PC-3 (cell line): ENCODE results near the gene FRMD6. TPM values are rescaled to one million over a fixed set of nuclear protein-coding genes. Genes with fewer than 3 reads are reported as not detected.

Experiments used
- ATAC-seq: fragments of 200-7000 bp; cut with Tn5 transposase; 2 replicates; pipeline ENCODE4 v1.9.1; 2020; ENCODE audit warnings: mild to moderate bottlenecking, moderate library complexity
- BruUV-seq: library from RNA; stranded (reverse); fragments of 400-500 nt; replicated peaks from 2 replicates; lab custom pipeline; 2021; lab: Mats Ljungman, UMichigan
- CTCF ChIA-PET: fragments of 300-600 bp; sonication (Branson Sonifier 250); formaldehyde crosslinking; loops from one replicate; lab custom pipeline; 2022; ENCODE audit warnings: antibody characterized with exemption; lab: Charles Lee
- POLR2A ChIA-PET: fragments of 300-600 bp; sonication (Branson Sonifier 250); formaldehyde crosslinking; loops from one replicate; lab custom pipeline; 2022; ENCODE audit warnings: antibody characterized with exemption; ENCODE audit not compliant: unreplicated experiment; lab: Charles Lee
- DNase-seq: peaks from one replicate; pipeline ENCODE4 v3.0.0-alpha.2; 2015
- H2AFZ ChIP-seq: fragments of 300-600 bp; sonication (generic); 2 replicates; pipeline ENCODE4 v1.6.0; 2016; ENCODE audit warnings: antibody characterized with exemption, low read length
- H3F3A ChIP-seq: fragments of 300-600 bp; sonication (generic); one replicate; pipeline ENCODE4 v1.6.0; 2017; ENCODE audit warnings: antibody characterized with exemption, low read length, control low read depth, mild to moderate bottlenecking; ENCODE audit not compliant: unreplicated experiment
- H3K27ac ChIP-seq: fragments of 300-600 bp; sonication (generic); 2 replicates; pipeline ENCODE4 v1.5.1; 2016; ENCODE audit warnings: mild to moderate bottlenecking, low read length
- H3K27me3 ChIP-seq: fragments of 300-600 bp; sonication (generic); 2 replicates; pipeline ENCODE4 v1.6.1; 2016; ENCODE audit warnings: low read length, mixed read lengths
- H3K36me3 ChIP-seq: fragments of 300-600 bp; sonication (generic); 2 replicates; pipeline ENCODE4 v1.6.1; 2016; ENCODE audit warnings: low read depth, mixed run types, low read length, mixed read lengths
- H3K4me1 ChIP-seq: fragments of 300-600 bp; sonication (generic); 2 replicates; pipeline ENCODE4 v1.5.1; 2016; ENCODE audit warnings: low read length; ENCODE audit not compliant: insufficient read depth
- H3K4me2 ChIP-seq: fragments of 300-600 bp; sonication (generic); 2 replicates; pipeline ENCODE4 v1.6.0; 2016; ENCODE audit warnings: low read length
- H3K4me3 ChIP-seq: fragments of 300-600 bp; sonication (generic); 2 replicates; pipeline ENCODE4 v1.5.1; 2016; ENCODE audit warnings: mild to moderate bottlenecking, low read length, mixed read lengths
- H3K79me2 ChIP-seq: fragments of 300-600 bp; sonication (generic); 2 replicates; pipeline ENCODE4 v1.6.1; 2017; ENCODE audit warnings: low read length, mixed read lengths
- H3K9ac ChIP-seq: fragments of 300-600 bp; sonication (generic); 2 replicates; pipeline ENCODE4 v1.6.0; 2016; ENCODE audit warnings: mild to moderate bottlenecking, low read length
- H3K9me2 ChIP-seq: fragments of 300-600 bp; sonication (generic); replicated peaks from 2 replicates; pipeline ENCODE4 v1.6.1; 2016; ENCODE audit warnings: mixed run types, low read length, mixed read lengths
- H3K9me3 ChIP-seq: fragments of 300-600 bp; sonication (generic); 2 replicates; pipeline ENCODE4 v1.6.1; 2016; ENCODE audit warnings: low read length, mixed read lengths
- H4K20me1 ChIP-seq: fragments of 300-600 bp; sonication (generic); 2 replicates; pipeline ENCODE4 v1.6.1; 2016; ENCODE audit warnings: low read length, mixed read lengths
- CTCF ChIP-seq: fragments of 300-600 bp; sonication (generic); conservative IDR thresholded peaks from 2 replicates; pipeline ENCODE4 v1.5.1; 2017; ENCODE audit warnings: antibody characterized with exemption, low read depth, mild to moderate bottlenecking, low read length
- EZH2 ChIP-seq: fragments of 300-600 bp; sonication (generic); IDR thresholded peaks from one replicate; pipeline ENCODE4 v1.6.1; 2017; ENCODE audit warnings: antibody characterized with exemption, mild to moderate bottlenecking, low read length; ENCODE audit not compliant: unreplicated experiment
- EZH2phosphoT487 ChIP-seq: fragments of 300-600 bp; sonication (generic); IDR thresholded peaks from 2 replicates; pipeline ENCODE4 v1.6.1; 2018; ENCODE audit warnings: mild to moderate bottlenecking, antibody characterized with exemption, low read length, borderline replicate concordance
- intact Hi-C: fragments of 100-400 bp; cut with micrococcal nuclease; formaldehyde crosslinking; loops from 2 replicates; pipeline ENCODE4 v1.9.0; 2023
- total RNA-seq: library from RNA; depleted of rRNA; stranded (reverse); fragments of >200 nt; gene quantifications from 2 replicates; pipeline ENCODE4 v1.2.3, GENCODE V29; 2014

The FRMD6 gene
- total RNA-seq, 1 experiment from 2014 or later: 103 TPM

DNA sequence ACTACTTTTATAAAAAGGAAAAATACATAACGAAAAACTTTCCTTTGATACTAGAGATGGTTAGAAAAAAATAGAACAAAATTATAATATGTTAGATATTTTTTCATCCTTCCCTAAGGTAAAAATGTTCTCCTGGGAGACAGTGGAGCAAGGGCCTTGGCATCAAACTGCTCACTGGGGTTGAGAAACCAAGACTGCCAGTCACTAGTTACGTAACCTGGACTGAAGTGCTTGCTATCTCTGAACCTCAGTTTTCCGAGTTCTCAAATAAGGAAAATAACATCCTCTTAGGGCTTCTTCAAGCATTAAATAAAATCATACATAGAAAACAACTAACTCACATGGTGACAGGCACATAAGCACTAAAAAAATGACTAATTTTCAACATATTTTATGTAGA, 48.2 kb upstream of the FRMD6 start:
- H3K36me3 ChIP-seq: no peaks in the 10 kb centered on the region
- ChIA-PET CTCF (no interaction called here), POLR2A (no interaction called here)
- H3K9me2 ChIP-seq: no peaks in the 10 kb centered on the region
- no peak overlapping the region for H2AFZ ChIP-seq
- no peak overlapping the region for H3K9ac ChIP-seq
- H3K27ac ChIP-seq: no peak overlapping the region
- no peaks in the 10 kb centered on the region for H4K20me1 ChIP-seq
- H3K4me1 ChIP-seq: no peaks in the 10 kb centered on the region
- H3K4me3 ChIP-seq: no peak overlapping the region
- no peaks in the 10 kb centered on the region for H3K79me2 ChIP-seq
- ATAC-seq: no peak
- no peaks in the 10 kb centered on the region for H3F3A ChIP-seq
- no peak overlapping the region for H3K4me2 ChIP-seq
- no peak for DNase-seq
- BruUV-seq: no TSS peak
- intact Hi-C loops: no loop called here
- no peaks in the 10 kb centered on the region for H3K9me3 ChIP-seq
- no peaks in the 10 kb centered on the region for H3K27me3 ChIP-seq
- no peak for TF ChIP-seq EZH2phosphoT487
- TF ChIP-seq CTCF: no peak
- TF ChIP-seq EZH2: no peak

DNA sequence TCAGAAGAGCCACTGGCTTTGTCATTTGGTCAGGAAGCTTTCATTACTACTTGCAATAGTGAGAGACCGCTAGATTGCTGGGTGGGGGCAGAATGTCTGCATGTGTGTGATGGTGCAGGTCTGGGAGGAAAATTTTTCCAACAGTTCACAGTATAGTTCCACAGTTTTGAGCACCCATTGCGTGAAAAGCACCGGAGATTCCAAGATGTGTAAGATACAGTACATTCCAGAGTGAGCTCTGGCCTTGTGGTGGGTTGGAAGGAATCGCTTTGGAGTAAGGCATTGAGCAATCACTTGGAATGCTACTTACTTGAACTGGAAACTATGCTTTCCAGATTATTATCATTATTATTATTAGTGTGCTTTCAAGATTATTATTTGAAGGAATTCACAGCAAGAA, 47.6 kb upstream of the FRMD6 start:
- CTCF ChIA-PET: no interaction called here

DNA sequence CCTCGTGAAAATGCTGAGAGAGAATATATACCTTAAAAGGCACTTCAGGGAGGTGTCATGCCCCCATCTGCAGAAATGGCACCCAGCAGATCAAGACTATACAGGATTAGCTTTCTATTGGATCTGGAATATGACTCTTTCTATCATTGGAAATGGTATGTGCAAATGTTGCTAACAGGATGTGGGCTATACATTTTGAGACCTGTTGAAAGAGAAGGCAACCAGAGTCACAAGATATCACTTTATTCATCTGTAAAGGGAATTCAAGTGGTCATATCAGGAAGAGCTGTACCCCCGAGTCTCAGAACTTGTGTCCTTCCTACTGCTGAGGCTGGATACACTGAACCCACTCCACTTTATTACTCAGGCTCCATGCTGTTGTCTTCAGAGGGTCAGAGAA, 46.1 kb upstream of the FRMD6 start:
- H3K27ac ChIP-seq: no peak overlapping the region
- POLR2A ChIA-PET: no interaction called here
- no TSS peak for BruUV-seq
- H3K36me3 ChIP-seq: no peaks in the 10 kb centered on the region
- no peaks in the 10 kb centered on the region for H3K79me2 ChIP-seq
- H3K4me3 ChIP-seq: no peak overlapping the region
- CTCF ChIA-PET: no interaction called here
- ATAC-seq (no peak), DNase-seq (no peak)
- TF ChIP-seq CTCF (no peak), EZH2 (no peak), EZH2phosphoT487 (no peak)
- H3K9me2 ChIP-seq: no peaks in the 10 kb centered on the region
- intact Hi-C loops: no loop called here
- H3K9me3 ChIP-seq: no peaks in the 10 kb centered on the region
- H3K9ac ChIP-seq: no peak overlapping the region
- H2AFZ ChIP-seq: no peak overlapping the region
- H3K27me3 ChIP-seq: no peaks in the 10 kb centered on the region
- H3K4me1 ChIP-seq: no peaks in the 10 kb centered on the region
- no peaks in the 10 kb centered on the region for H4K20me1 ChIP-seq
- H3K4me2 ChIP-seq: no peak overlapping the region
- no peaks in the 10 kb centered on the region for H3F3A ChIP-seq

More for the DNA sequence above, 47.6 kb upstream of the FRMD6 start:
- POLR2A ChIA-PET: no interaction called here
- Histone ChIP-seq H3K4me2 (no peak overlapping the region), H3K27me3 (no peaks in the 10 kb centered on the region), H3K36me3 (no peaks in the 10 kb centered on the region), H4K20me1 (no peaks in the 10 kb centered on the region), H2AFZ (no peak overlapping the region), H3K79me2 (no peaks in the 10 kb centered on the region), H3K9ac (no peak overlapping the region), H3K9me2 (no peaks in the 10 kb centered on the region), H3K9me3 (no peaks in the 10 kb centered on the region), H3K4me1 (no peaks in the 10 kb centered on the region), H3F3A (no peaks in the 10 kb centered on the region), H3K4me3 (no peak overlapping the region), H3K27ac (no peak overlapping the region)
- intact Hi-C loops: no loop called here
- no peak for TF ChIP-seq EZH2phosphoT487
- no peak for TF ChIP-seq CTCF
- TF ChIP-seq EZH2: no peak
- no peak for DNase-seq
- BruUV-seq: no TSS peak
- ATAC-seq: no peak
